Astrocyte of the cerebellum (primary cell): ENCODE measurements around the gene SNX15.
"Not testable (repeated sequence)": the region's sequence is repeated elsewhere in the genome, so short reads cannot be mapped to it uniquely, and the experiment has no call there.

Source experiments
- DNase-seq: peaks from one replicate; pipeline ENCODE4 v3.0.0-alpha.2; 2011; ENCODE audit warnings: low read depth
- H3K4me3 ChIP-seq: 2 replicates; pipeline ENCODE4 v1.5.1; 2011; ENCODE audit warnings: mild to moderate bottlenecking, low read depth, low read length, moderate library complexity
- in situ Hi-C: cut with HindIII; loops from 2 replicates; pipeline ENCODE4 v1.10.0; 2017; ENCODE audit warnings: low sequenced_read_pairs
- TF ChIP-seq, protein P1 (sequence below): IDR thresholded peaks from 2 replicates; pipeline ENCODE4 v1.5.1; 2012; ENCODE audit warnings: low read length, low read depth, moderate library complexity, mild to moderate bottlenecking; ENCODE audit errors: missing control alignments

SNX15 gene

DNA sequence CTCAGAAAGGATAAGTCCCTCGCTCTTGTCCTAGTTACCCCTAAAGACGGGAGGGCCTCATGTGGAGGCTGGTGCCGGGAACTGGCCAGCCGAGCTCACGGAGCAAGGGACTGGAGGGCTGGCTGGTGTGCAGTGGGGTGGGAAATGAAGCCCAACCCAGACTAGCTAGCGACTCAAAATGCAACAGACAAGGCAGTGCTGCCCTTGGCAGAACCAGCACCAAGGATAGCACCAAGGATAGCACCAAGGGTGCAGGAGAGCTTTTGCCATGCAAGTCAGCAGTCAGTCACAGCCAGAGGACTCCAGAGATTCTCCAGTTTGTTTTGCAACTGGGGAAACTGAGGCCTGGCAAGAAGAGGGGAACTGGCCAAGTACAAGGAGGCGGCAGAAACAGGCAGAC, 24.0 kb upstream of the SNX15 start:
- no peak for DNase-seq

DNA sequence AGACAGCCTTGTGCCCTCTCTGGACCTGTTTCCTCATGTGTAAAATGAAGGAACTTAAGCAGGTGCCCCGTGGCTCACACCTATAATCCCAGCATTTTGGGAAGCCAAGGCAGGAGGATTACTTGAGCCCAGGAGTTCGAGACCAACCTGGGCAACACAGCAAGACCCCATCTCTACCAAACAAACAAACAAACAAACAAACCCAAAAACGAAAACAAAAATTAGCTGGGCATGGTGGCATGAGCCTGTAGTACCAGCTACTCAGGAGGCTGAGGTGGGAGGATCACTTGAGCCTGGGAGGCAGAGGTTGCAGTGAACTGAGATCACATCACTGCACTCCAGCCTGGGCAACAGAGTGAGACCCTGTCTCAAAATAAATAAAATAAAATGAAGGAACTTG, 23.3 kb upstream of the SNX15 start:
- DNase-seq, in situ Hi-C loops, H3K4me3 ChIP-seq: not testable (repeated sequence)

More for the DNA sequence above, 24.0 kb upstream of the SNX15 start:
- H3K4me3 ChIP-seq, result no peak overlapping the region
- TF ChIP-seq, protein P1, sequence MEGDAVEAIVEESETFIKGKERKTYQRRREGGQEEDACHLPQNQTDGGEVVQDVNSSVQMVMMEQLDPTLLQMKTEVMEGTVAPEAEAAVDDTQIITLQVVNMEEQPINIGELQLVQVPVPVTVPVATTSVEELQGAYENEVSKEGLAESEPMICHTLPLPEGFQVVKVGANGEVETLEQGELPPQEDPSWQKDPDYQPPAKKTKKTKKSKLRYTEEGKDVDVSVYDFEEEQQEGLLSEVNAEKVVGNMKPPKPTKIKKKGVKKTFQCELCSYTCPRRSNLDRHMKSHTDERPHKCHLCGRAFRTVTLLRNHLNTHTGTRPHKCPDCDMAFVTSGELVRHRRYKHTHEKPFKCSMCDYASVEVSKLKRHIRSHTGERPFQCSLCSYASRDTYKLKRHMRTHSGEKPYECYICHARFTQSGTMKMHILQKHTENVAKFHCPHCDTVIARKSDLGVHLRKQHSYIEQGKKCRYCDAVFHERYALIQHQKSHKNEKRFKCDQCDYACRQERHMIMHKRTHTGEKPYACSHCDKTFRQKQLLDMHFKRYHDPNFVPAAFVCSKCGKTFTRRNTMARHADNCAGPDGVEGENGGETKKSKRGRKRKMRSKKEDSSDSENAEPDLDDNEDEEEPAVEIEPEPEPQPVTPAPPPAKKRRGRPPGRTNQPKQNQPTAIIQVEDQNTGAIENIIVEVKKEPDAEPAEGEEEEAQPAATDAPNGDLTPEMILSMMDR, result no peak
- in situ Hi-C loops, result no loop called here

- H3K4me3 ChIP-seq, result no peak overlapping the region
- in situ Hi-C loops, result no loop called here
- TF ChIP-seq, protein P1, result no peak
- no peak for DNase-seq
Measured at GRCh38 chr11:65008016-65008415, 19.2 kb upstream of the SNX15 start.

DNA sequence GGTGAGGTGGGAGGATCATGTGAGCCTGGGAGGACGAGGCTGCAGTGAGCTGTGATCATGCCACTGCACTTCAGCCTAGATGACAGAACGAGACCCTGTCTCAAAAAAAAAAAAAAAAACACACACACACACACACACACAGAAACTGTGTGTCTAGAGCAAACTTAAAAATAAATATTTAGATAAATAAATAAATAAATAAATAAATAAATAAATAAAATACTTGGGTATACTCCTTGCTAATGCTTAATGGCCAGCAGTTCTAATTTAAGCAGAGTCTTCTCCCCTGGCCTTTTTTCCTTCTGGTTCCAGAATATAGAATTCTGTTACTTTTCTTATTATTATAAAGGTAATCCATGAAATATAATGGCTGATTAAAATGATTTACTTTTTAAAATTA, 18.4 kb upstream of the SNX15 start:
- no peak overlapping the region for H3K4me3 ChIP-seq
- TF ChIP-seq, protein P1, result no peak
- in situ Hi-C loops, result no loop called here
- no peak for DNase-seq

GRCh38 chr11:65013130-65013887, 13.9 kb upstream of the SNX15 start:
- H3K4me3 ChIP-seq, result peak overlapping the region; percentile 78
- in situ Hi-C loops, result no loop called here
- peak; percentile 52 for DNase-seq
- TF ChIP-seq, protein P1, result peak; percentile 75

DNA sequence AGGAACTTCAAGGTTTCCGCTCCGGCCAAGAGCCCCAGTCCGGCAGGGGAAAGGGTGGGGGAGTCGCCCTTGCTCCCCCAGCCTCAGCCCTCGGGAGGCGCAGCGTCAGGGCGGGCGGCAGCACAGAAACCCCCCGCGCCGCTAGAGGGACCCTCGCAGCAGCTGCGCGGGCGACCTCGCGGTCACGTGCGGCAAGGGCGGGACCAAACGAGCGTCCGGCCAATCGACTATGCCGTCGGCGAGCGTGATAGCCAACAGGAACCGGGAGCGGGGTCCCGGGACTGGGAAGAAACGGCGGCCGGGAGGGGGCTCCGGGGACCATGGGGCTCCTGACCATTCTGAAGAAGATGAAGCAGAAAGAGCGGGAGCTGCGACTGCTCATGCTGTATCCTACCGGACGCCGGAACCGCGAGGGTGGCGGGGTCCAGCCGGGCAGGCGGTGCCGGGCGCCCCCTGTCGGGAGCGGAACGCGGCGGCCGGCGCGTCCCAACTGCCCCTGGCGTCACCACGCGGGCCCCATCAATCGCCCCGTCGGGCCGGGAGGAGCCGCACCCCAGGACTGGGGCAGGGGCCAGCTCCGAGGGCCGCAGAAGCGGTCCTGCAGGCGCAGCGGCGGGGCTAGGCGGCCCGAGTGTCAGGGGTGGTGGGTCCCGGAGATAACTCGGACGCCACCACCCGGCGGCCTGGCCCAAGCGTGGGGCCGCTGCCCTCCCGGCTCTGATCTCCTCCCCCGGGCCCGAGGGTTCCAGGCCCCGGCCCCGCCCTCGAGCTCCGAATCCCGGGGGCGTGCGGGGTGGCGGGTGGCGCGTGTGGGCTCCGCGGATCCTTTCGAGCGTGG, 13.1 kb upstream of the SNX15 start, which contains the start of gene ARL2:
TSS of gene ARL2 (plus strand) at position 273 of the 838 bp plus-strand sequence. CDS start at position 321, 48 bp downstream.
- TF ChIP-seq, protein P1, result peak; percentile 77
- DNase-seq, result peak; percentile 74
- H3K4me3 ChIP-seq, result peak within 1 kb of the TSS; percentile 78
- in situ Hi-C loops, result no loop called here
